Erythroblast (primary cell): ENCODE results near the gene LHFPL3.
"Not testable (repeated sequence)": the region's sequence is repeated elsewhere in the genome, so short reads cannot be mapped to it uniquely, and the experiment has no call there.

Experiments
- GATA1 ChIP-seq: IDR thresholded peaks from 2 replicates; pipeline ENCODE4 v1.6.1; 2011; ENCODE audit warnings: low read depth, mild to moderate bottlenecking, control low read depth, low read length, moderate library complexity
- POLR2A ChIP-seq: IDR thresholded peaks from 2 replicates; pipeline ENCODE4 v1.6.1; 2011; ENCODE audit warnings: mild to moderate bottlenecking, low read length

GRCh38 chr7:104595591-104595990 is 267.2 kb downstream of the LHFPL3 start:
- not testable (repeated sequence) for TF ChIP-seq POLR2A, GATA1
